Measurements from ENCODE around the gene NOS1AP.

DNA sequence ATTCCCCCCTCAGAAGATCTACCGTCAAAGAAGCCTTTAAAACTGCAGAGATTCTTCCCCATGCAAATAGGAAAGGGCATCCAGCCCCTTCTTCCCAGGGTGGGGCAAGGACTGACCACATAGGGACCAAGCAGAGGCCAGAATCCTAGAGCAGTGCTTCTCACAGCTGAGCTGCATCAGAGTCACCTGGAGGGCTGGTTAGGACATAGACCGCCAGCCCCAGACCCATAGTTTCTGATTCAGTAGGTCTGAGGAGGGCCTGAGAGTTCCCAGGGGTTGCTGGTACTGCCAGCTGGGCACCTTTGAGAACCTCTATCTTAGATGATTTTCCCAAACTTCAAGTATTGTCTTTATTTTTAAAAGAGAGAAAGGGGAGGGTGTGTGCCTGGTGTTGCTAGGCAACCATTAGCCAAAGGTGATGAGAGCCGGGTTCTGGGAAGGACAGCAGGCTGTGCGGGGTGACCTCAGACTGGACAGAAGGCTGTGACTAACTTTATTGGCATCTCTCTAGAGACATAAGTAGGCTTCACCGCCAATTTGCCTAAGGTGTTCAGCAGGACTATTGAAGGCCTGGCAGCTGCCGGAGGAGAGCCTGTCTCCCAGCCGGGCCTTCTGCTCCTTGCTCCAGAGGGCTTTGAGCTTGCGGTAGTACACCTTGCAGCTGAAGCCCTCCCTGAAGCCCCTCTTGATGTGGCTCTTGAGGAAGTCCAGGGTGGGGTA, 304.2 kb downstream of the NOS1AP start:
- TF ChIP-seq SPI1 (IDR thresholded peaks at IDR 0.05; ENCODE audit: low read depth, low read length), result no peak
- no peak for TF ChIP-seq TAF1 (IDR thresholded peaks at IDR 0.05; ENCODE audit: low read depth, low read length)
- no peak for TF ChIP-seq POLR2A (IDR thresholded peaks at IDR 0.05; ENCODE audit: low read depth, low read length)
